ENCODE measurements around the gene IBA57.

DNA sequence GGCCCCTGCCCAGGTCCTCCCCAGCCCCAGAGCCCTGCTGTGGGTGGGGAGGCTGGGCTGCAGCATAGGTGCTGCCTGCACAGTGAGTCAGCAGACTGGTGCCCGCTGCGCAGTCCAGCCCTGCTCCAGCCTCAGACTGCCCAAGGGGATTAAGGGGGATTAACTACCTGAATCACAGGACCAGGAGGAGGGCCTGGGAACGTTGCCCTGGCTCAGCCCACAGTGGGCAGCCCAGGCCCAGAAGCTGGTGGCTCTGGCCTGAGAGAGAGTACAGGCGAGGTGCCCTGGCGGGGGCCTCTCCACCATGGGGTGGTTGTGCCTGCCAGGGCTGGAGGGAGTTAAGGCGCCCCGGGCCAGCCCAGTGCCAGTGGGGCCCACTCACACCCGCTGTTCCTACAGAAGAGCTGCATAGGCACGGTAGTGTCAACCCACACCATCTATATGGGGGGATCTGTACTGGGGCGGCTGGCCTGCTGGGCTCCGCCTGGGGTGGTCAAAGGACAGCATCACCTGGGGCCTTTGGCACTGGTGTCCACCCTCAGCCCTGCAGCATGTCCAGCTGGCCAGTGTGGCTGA, 44.6 kb downstream of the IBA57 start:
- TF ChIP-seq, protein P1, sequence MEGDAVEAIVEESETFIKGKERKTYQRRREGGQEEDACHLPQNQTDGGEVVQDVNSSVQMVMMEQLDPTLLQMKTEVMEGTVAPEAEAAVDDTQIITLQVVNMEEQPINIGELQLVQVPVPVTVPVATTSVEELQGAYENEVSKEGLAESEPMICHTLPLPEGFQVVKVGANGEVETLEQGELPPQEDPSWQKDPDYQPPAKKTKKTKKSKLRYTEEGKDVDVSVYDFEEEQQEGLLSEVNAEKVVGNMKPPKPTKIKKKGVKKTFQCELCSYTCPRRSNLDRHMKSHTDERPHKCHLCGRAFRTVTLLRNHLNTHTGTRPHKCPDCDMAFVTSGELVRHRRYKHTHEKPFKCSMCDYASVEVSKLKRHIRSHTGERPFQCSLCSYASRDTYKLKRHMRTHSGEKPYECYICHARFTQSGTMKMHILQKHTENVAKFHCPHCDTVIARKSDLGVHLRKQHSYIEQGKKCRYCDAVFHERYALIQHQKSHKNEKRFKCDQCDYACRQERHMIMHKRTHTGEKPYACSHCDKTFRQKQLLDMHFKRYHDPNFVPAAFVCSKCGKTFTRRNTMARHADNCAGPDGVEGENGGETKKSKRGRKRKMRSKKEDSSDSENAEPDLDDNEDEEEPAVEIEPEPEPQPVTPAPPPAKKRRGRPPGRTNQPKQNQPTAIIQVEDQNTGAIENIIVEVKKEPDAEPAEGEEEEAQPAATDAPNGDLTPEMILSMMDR (IDR thresholded peaks at IDR 0.05), result no peak
- TF ChIP-seq POLR2A (IDR thresholded peaks at IDR 0.05), result no peak
- TF ChIP-seq POLR2AphosphoS5 (IDR thresholded peaks at IDR 0.05), result no peak
